ENCODE data around the gene MRC2. TPM values are rescaled to one million over a fixed set of nuclear protein-coding genes. Genes with fewer than 3 reads are reported as not detected.
A peak's percentile ranks its signal among the peaks of the same experiment; 100 is the strongest.

Gene MRC2
- total and polyA plus RNA-seq, 9 of the 15 experiments (the other 6 are each of a cell fraction or from before 2014, with no cell fraction given) = 0.28 to 11.5 (median 6.6) TPM

DNA sequence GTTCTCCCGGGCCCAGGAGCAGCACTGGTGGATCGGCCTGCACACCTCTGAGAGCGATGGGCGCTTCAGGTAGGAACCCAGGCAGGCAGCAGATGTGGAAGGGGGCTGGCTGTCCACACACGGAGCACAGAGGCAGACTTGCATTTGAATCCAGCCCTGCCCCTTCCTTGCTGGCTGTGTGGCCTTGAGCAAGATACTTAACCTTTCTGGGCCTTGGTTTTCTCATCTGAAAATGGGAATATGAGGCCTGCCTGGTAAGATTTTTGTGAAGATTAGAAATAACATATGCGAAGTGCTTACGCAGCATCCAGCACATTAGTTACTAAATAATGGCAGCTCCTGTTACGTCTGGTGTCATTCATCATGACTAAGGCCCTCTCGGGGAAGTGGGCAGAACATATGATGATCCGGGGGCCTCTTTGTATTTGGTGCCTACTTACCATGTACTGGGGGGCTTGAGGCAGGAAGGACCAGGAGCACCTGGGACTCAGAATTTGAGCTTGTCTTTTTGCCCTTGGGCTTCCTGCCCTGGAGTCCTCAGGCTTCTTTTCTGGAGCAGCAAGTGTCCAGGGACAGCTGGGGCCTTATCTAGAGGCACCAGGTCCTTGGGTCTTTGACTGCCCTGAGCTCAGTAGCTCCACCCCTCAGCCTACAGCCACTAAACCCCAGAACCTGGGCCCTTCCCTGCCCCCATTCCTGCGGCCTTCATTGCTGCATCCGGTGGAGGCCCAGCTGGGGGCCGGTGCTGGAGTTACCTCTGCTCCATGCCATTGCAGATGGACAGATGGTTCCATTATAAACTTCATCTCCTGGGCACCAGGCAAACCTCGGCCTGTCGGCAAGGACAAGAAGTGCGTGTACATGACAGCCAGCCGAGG, 53.8 kb downstream of the MRC2 start (continued):
- TF ChIP-seq, protein P1, sequence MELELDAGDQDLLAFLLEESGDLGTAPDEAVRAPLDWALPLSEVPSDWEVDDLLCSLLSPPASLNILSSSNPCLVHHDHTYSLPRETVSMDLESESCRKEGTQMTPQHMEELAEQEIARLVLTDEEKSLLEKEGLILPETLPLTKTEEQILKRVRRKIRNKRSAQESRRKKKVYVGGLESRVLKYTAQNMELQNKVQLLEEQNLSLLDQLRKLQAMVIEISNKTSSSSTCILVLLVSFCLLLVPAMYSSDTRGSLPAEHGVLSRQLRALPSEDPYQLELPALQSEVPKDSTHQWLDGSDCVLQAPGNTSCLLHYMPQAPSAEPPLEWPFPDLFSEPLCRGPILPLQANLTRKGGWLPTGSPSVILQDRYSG (tag; conservative IDR thresholded peaks at IDR 0.05; ENCODE audit: low read depth) = peak; percentile 15; the same call in 1 of the 2 replicates

DNA sequence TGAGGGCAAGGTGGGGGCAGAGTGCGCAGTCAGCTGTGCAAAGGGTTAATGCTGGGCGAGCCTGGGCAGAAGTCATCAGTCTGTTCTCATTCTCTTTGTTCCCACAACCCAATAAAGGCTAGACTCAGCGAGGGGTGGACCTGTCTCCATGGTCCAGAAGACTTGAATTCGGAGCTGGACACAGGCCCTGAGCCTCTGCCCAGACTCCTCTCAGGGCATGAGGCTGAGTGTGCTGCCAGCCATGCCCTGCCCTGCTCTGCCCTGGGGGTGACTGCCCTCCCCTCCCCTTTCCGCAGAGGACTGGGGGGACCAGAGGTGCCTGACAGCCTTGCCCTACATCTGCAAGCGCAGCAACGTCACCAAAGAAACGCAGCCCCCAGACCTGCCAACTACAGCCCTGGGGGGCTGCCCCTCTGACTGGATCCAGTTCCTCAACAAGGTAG, 54.5 kb downstream of the MRC2 start:
- ATAC-seq = peak; percentile 7
- peaks cover 9% of the 10 kb centered on the region; the same call in 2 of the 3 replicates for H3K79me2 ChIP-seq (ENCODE audit: control insufficient read depth, insufficient read depth, low read length)
- H3K27me3 ChIP-seq (ENCODE audit: control insufficient read depth in 2 of 2, insufficient read depth in 2 of 2, low read length in 2 of 2) = no peaks in the 10 kb centered on the region
- peak overlapping the region; percentile 70 to 91 for H3K9ac ChIP-seq (ENCODE audit: insufficient read depth in 1 of 2, low read depth in 2 of 2, low read length in 2 of 2)
- peaks cover 16 to 44% of the 10 kb centered on the region in 2 experiments for H3K4me1 ChIP-seq (replicated peaks in 1 of 2; ENCODE audit: control insufficient read depth in 2 of 2, insufficient read depth in 2 of 2, low read length in 2 of 2)
- CTCF ChIA-PET (ENCODE audit: low intra/inter-chr PET ratio) = no interaction called here
- peak overlapping the region; percentile 47 for H3K4me3 ChIP-seq
- BruUV-seq (replicated peaks) = TSS peak; percentile 77
- in situ Hi-C loops (cut with MboI) = loop anchor here (25.0 kb wide), 1 partner anchor 730 kb away; no protein-coding TSS in a partner anchor
- POLR2A ChIA-PET = interaction anchor here (0.6 to 1.7 kb wide), 6 partner anchors 9 to 100 kb away, joined by 3 to 8 read pairs (median 5); no protein-coding TSS in a partner anchor
- no peak for FAIRE-seq
- intact Hi-C loops (cut with micrococcal nuclease) = no loop called here
- H3K9me3 ChIP-seq (replicated peaks; ENCODE audit: control insufficient read depth, insufficient read depth, low read depth, low read length) = no peaks in the 10 kb centered on the region
- H3K36me3 ChIP-seq (ENCODE audit: control insufficient read depth, insufficient read depth, low read length) = no peaks in the 10 kb centered on the region; the same call in 2 of the 3 replicates
- DNase-seq (ENCODE audit: extremely low read depth in 1 of 4, low spot score in 3 of 4) = no peak
- peak overlapping the region; percentile 87 for H3K27ac ChIP-seq (ENCODE audit: extremely low read depth, low read depth, low read length)
- peak overlapping the region; percentile 96 for H3K4me2 ChIP-seq (ENCODE audit: insufficient read depth, low read length)
- 39% methylated on average over 8 of the region's 8 CpGs for WGBS (ENCODE audit: insufficient coverage, low coverage, missing lambda C conversion rate)
- peak overlapping the region; percentile 87 for H2AFZ ChIP-seq (ENCODE audit: low read depth, low read length)
- no peaks in the 10 kb centered on the region for H3K9me1 ChIP-seq (ENCODE audit: control insufficient read depth, insufficient read depth, low read length)
- H4K20me1 ChIP-seq (replicated peaks; ENCODE audit: control insufficient read depth, insufficient read depth, low read length) = no peaks in the 10 kb centered on the region
- TF ChIP-seq, protein P2, sequence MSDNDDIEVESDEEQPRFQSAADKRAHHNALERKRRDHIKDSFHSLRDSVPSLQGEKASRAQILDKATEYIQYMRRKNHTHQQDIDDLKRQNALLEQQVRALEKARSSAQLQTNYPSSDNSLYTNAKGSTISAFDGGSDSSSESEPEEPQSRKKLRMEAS (CRISPR knock-in tag; IDR thresholded peaks at IDR 0.05) = peak; percentile 10; the same call in 1 of the 2 replicates
- peak; percentile 15; the same call in 1 of the 2 replicates for TF ChIP-seq NFRKB (IDR thresholded peaks at IDR 0.05; ENCODE audit: low read depth)
- no peak for TF ChIP-seq CHCHD3 (CRISPR knock-in tag; IDR thresholded peaks at IDR 0.05)
- peak; percentile 84 for TF ChIP-seq ZFX (CRISPR knock-in tag; IDR thresholded peaks at IDR 0.05)
- TF ChIP-seq, protein P3, sequence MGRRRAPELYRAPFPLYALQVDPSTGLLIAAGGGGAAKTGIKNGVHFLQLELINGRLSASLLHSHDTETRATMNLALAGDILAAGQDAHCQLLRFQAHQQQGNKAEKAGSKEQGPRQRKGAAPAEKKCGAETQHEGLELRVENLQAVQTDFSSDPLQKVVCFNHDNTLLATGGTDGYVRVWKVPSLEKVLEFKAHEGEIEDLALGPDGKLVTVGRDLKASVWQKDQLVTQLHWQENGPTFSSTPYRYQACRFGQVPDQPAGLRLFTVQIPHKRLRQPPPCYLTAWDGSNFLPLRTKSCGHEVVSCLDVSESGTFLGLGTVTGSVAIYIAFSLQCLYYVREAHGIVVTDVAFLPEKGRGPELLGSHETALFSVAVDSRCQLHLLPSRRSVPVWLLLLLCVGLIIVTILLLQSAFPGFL (CRISPR knock-in tag; IDR thresholded peaks at IDR 0.05) = no peak
- TF ChIP-seq RFX5 (IDR thresholded peaks at IDR 0.05; ENCODE audit: low read depth, low read length) = no peak
- no peak for TF ChIP-seq MTA2 (IDR thresholded peaks at IDR 0.05; ENCODE audit: low read depth)
- no peak for TF ChIP-seq FOXA1 (IDR thresholded peaks at IDR 0.05; ENCODE audit: borderline replicate concordance)
- no peak for TF ChIP-seq ZNF23 (CRISPR knock-in tag; IDR thresholded peaks at IDR 0.05)
- no peak for TF ChIP-seq RAD51 (IDR thresholded peaks at IDR 0.05; ENCODE audit: borderline replicate concordance, low read depth)
- TF ChIP-seq, protein P4, sequence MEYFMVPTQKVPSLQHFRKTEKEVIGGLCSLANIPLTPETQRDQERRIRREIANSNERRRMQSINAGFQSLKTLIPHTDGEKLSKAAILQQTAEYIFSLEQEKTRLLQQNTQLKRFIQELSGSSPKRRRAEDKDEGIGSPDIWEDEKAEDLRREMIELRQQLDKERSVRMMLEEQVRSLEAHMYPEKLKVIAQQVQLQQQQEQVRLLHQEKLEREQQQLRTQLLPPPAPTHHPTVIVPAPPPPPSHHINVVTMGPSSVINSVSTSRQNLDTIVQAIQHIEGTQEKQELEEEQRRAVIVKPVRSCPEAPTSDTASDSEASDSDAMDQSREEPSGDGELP (CRISPR knock-in tag; IDR thresholded peaks at IDR 0.05; ENCODE audit: borderline replicate concordance) = no peak

Data from K562 (cell line).